CD4-positive, alpha-beta T cell treated with Interleukin-17A for 1 hour (primary cell): ENCODE data around the gene GATD1.

ENCODE experiments used
- DNase-seq: peaks from one replicate; pipeline ENCODE4 v3.0.0-alpha.2; 2020

Gene GATD1

DNA sequence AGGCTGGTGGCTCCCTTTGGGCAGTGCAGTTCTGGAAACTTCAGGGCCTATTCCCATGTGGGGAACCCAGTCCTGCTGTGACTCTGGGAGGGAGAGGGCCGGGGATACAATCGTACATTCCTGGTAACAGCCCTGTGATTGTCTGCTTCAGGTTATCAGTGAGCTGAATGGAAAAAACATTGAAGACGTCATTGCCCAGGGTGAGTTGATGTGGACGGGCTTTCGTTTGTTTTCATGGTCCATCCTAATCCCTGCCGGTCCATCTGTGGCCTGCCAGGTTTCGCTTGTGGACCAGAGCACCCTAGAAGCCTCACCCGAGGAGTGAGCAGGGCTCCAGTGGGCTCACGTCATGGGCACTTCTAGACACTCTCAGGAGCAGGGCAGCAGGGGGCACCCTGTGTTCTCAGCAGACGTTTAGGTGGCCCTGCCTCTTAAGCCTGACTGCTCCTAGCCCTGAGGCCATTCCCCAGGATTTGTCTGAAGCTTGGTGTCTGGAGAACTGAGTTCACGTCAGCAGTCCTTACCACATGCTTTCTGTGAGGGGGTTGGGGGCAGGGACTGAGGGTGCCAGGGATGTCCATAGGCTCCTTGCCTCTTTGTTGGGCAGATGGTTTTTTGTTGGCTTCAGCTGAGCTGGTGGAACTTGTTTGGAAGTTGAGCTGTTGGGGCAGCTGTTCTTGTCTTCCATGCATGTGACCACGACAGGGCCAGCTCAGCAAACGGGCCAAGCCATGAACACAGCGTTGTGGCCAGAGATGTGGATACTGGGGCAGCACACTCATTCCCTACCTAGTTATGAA lies 34.4 kb upstream of the GATD1 start:
- no peak for DNase-seq

- no peak for DNase-seq
These were observed 32.8 kb upstream of the GATD1 start for GRCh38 chr11:810040-810567.

GRCh38 chr11:809287-810039 lies 32.2 kb upstream of the GATD1 start, which contains the start of gene RPLP2:
RPLP2 (plus strand) TSS chr11:809967; CDS start chr11:810235, 268 bp downstream.
- peak; percentile 97 for DNase-seq

DNA sequence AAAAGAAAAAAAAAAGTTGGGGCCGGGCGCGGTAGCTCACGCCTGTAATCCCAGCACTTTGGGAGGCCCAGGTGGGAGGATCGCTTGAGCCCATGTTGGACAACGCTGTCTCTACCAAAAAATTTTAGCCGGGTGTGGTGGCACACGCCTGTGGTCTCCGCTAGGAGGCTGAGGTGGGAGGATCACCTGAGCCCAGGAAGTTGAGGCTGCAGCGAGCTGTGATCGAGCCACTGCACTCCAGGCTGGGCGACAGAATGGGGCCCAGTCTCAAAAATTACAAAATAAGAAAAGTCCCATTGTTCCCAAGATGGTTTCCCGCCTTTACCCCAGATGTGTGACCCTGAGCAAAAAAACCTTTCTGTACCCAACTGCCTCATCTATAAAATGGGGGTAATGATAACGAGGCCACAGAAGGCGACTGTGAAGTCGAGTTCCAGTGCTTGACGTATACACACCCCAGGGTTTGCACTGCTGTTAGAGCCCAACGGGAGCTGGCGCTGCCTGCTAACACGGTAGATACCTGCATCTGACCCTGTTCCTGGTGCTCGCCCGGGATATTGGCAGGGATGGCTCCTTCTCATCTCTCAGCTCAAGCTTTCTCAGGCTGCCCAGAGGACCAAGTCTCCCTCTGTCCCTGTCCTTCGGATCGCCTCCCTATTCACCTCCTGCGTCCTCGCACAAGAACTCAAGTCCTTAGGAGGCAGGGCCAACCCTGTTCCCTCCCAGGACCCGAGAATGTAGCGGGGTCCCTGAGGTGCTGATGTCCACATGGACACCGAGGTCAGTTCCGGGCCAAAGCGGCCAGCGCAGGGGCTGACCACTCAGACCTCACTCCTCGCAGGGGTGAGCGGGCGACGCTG lies 31.4 kb upstream of the GATD1 start:
- DNase-seq = peak; percentile 68

DNA sequence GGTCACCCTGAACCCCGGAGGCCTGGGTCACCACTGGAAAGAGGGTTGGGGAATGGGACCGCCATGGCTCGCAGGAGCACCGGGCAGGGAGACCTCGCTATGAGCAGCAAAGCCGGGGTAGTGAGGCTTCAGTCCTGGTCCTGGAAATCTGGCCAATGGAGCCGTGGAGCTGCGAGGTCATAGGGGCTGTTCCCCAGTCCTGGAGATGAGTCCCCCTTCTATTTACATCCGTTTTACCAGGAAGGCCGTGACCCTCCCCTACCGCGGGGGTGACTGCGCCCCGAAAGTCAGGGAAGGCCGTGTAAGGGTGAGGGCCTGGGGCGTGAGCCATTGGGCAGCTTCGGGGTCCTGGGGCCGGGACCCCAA lies 27.3 kb upstream of the GATD1 start:
- no peak for DNase-seq

GRCh38 chr11:803770-804598 lies 26.7 kb upstream of the GATD1 start:
- no peak for DNase-seq

- no peak for DNase-seq
These were observed 26.1 kb upstream of the GATD1 start for GRCh38 chr11:803467-803742.

DNA sequence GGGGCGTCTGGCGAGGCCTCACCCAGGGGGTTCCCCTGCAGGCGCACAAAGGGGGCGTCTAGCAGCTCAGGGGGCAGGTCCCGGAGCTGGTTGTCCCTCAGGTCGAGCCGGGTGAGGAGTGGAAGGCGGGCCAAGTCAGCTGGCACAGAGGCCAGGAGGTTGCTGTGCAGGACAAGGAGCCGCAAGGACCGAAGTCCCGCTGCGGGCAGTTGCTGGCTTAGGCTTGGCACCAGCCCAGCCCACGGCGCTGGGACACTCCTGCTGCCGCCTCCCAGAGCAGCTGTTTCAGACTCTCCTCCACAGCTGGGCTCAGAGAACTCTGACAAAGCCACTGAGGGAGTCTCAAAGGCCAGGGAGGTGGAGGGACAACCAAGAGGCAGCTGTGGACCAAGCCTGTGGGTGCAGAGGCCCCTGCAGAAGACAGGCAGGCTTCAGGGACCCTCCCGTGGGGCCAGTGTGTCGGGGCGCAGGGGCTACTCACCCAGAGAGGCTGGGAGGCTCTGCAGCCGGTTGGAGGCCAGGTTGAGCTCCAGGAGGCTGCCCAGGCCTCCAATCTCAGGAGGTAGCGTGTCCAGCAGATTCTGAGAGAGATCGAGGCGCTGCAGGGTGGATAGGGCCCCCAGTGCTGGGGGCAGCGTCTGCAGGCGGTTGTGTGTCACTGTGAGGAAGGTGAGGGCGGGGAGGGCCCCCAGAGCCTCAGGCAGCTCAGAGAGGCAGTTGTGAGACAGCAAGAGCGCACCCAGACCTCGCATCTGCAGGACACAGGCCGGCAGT lies 25.6 kb upstream of the GATD1 start:
- no peak for DNase-seq

- DNase-seq = no peak
These were observed 24.8 kb upstream of the GATD1 start for GRCh38 chr11:802018-802617.

DNA sequence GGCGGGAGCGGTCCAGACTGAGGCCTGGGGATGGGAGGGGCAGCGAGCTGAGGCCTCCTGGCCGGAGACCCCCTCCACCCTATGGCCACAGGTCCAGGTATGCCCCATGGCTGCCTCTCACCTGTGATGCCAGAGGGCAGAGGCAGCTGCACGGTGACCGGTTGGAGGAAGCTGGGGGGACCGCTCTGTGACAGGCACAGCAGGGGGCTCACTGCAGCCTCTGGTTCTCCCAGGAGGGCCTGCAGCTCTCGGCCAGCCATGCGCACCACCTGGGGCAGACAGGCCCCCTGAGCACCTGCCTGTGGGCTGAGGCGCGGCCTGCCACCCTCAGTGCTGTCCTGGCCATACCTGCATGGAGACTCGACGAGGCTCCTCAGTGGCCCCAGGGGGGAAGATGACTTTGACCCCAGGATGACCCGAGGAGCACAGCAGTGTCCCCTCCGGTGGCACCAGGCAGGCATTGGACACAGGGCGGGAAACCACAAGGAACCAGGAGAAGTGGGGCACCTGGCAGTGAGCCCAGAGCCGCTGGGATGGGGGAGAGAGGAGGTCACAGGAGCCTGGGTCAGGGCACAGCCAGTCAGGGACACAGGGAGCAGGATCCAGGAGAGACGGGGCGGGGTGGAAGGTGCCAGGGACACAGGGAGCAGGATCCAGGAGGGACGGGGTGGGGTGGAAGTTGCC lies 24.0 kb upstream of the GATD1 start:
- no peak for DNase-seq

DNA sequence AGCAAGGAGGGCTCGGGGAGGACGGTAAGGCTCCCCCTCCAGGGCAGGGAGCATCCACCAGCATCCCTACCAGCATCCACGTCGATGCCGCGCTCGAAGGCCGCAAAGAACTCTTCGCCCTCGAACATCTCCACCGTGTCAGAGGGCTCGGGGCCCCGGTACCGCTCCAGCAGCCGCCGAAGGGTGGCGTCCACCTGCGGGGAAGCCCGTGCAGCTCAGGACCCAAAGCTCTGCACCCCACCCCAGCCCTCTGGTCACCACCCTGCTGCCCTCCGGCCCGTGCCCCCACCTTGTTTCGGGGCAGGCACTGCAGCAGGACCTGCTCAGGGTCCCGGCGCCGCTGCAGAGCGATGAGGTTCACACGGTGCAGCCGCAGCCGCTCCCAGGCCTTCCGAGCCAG lies 23.2 kb upstream of the GATD1 start:
- no peak for DNase-seq

GRCh38 chr11:799641-800316 lies 22.5 kb upstream of the GATD1 start:
- DNase-seq = no peak

DNA sequence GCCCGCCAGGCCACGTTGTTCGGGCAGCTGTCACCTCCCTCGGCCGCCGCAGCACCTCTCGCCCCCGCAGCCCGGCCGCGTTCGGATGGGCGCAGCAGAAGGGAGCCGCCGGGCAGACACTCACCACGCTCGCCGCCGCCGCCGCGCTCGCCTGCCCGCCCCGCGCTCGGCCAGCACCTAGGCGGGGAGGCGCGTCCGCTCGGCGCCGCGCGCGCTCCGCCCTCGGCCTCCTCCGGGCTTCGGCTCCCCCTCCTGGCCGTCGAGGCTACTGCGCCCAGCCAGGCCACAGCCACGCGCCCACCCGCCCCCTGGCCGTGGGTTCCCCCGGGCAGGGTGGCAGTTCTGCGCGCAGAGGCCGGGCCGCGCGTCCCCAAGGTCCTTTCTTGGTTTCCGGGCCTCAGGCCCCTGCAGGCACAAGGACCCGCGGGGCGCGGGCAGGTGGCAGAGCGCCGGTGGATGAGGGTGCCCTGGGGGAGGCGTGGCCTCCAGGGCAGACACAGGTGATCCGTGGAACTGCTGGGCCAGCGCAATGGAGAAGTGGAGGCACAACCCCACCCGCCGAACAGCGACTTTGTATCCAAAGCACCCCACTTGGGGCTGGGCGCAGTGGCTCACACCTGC lies 20.9 kb upstream of the GATD1 start, which contains the start of gene SLC25A22:
Gene SLC25A22 (minus strand): TSS at position 189 of the 621 bp plus-strand sequence. CDS start 3,275 bp downstream, outside the sequence.
- DNase-seq = peak; percentile 83

- peak; percentile 90 for DNase-seq
These were observed 20.2 kb upstream of the GATD1 start for GRCh38 chr11:797296-798092.

GRCh38 chr11:796565-797295 lies 19.4 kb upstream of the GATD1 start:
- DNase-seq = no peak

DNA sequence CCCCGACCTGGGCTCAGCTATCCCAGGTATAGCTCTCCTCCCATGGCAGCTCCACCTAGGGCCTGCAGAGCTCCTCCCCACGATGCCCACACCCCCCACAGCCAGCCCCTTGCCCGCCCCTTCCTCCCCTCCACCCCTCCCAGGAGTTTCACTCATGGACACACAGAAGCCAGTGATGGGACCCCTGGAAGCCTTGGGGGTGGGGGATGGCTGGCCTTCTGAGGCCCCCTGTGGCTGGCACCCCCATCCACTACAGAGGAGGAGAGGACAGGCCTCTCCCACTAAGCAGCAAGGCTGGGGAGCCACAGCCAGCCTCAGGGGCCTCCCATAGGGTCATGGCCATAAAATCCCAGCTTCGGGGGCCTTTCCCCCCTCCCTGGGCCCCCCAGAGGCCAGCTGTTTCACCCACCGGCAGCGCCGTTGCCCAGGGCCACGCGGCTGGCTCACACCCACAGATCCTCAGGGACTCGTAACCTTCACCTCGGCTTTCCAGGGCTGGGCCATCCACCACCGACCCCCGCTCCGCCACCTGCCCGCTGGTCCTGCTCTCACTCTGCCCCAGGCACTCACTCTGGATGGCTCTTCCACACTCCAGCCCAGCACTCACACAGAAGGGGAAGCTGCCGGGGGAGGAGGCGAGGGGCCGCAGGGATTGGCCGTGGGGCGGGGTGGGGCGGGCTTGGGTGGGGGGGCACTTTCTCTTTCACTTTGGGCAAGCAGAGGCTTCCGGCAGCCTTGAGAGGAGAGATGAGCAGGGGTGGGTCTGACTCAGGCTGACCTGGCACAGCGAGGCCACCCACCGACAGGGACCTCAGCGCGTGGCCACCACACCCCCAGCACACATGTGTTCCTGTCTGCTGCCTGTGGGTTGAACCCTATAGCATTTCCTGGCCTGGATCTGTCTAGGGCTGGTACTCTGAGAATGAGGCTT lies 18.6 kb upstream of the GATD1 start:
- DNase-seq = peak; percentile 85
